ENCODE results near the gene BMPR1A. TPM values are rescaled to one million over a fixed set of nuclear protein-coding genes. Genes with fewer than 3 reads are reported as not detected.

BMPR1A gene
- total and polyA plus RNA-seq, 10 of the 15 experiments (the other 5 are each of a cell fraction or from before 2014, with no cell fraction given) = 2.3 to 22.7 (median 13.1) TPM

DNA sequence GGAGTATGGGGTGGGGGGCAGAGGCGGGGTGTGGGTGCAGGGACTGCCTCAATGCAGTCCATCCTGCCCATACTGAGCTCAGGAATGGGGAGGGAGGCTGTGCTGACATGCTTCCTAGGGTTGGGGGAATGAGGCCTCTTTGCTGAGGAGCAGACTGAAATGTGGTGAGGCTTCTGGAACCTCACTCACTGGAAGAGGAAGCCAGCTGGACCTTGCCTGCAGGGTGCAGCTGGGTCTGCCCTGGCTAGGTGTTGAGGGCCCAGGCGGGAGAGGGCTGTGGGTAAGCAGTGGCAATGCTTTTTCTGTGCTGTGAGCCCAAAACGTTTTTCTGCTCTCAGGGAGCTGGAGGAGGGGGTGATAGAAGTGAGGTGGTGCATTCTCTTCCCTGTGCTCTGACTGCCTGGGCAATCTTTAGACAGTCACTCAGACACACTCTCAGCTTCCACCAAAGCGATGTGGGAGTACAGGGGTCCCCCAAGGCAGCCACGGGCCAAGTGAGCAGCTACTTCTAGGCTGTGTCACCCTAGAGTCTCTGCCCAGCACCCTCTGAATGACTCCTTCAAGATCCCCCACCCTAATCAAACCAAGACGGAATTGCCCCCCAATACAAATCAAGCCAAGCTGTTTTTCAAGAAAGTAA is 41.1 kb upstream of the BMPR1A start (continued):
- no peak for TF ChIP-seq SPI1 (IDR thresholded peaks at IDR 0.05; ENCODE audit: borderline replicate concordance, insufficient read depth, low read depth, low read length)
- no peak for TF ChIP-seq SMC3 (IDR thresholded peaks at IDR 0.05; ENCODE audit: borderline replicate concordance, low read length)
- TF ChIP-seq ZSCAN29 (IDR thresholded peaks at IDR 0.05) = no peak
- TF ChIP-seq GABPA (IDR thresholded peaks at IDR 0.05; ENCODE audit: low read depth) = no peak

DNA sequence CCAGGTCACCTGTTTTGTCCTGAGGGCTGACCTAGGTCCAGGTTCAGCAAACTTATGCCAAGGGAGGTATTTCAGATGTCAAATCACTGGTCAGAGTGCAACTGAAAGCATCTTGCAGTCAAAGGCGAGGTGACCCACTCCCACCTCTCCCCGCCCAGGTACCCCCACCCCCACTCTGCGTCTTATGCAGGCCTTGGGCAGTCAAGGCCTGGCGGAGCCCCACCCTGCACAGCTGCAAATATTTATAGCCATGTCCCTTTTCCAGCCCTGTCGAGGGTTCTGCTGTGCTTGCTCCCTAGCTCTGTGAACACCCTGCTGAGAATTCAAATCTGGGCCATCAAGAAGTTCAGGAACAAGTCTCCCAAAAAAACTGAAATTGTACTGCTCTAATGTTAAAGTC is 40.6 kb upstream of the BMPR1A start:
- Histone ChIP-seq H3K9me3 (replicated peaks; ENCODE audit: control insufficient read depth, insufficient read depth, low read length) (no peaks in the 10 kb centered on the region), H2AFZ (ENCODE audit: control insufficient read depth, low read depth, low read length) (no peak overlapping the region), H3K36me3 (ENCODE audit: control insufficient read depth in 2 of 2, insufficient read depth in 2 of 2, low read length in 1 of 2) (no peaks in the 10 kb centered on the region), H3K4me3 (no peak overlapping the region), H3K27ac (ENCODE audit: control insufficient read depth, insufficient read depth) (no peak overlapping the region), H3K4me2 (ENCODE audit: control insufficient read depth, insufficient read depth) (no peak overlapping the region), H3K9ac (ENCODE audit: control insufficient read depth, insufficient read depth, low read length) (no peak overlapping the region), H3K79me2 (ENCODE audit: control insufficient read depth, insufficient read depth, low read length) (no peaks in the 10 kb centered on the region), H3K27me3 (replicated peaks in 1 of 2; ENCODE audit: control insufficient read depth in 2 of 2, insufficient read depth in 2 of 2, low read length in 1 of 2) (no peaks in the 10 kb centered on the region), H4K20me1 (ENCODE audit: control insufficient read depth, insufficient read depth) (no peaks in the 10 kb centered on the region), H3K4me1 (ENCODE audit: control insufficient read depth, insufficient read depth, low read length) (no peaks in the 10 kb centered on the region)
- POLR2A ChIA-PET = no interaction called here
- TF ChIP-seq, protein P1, sequence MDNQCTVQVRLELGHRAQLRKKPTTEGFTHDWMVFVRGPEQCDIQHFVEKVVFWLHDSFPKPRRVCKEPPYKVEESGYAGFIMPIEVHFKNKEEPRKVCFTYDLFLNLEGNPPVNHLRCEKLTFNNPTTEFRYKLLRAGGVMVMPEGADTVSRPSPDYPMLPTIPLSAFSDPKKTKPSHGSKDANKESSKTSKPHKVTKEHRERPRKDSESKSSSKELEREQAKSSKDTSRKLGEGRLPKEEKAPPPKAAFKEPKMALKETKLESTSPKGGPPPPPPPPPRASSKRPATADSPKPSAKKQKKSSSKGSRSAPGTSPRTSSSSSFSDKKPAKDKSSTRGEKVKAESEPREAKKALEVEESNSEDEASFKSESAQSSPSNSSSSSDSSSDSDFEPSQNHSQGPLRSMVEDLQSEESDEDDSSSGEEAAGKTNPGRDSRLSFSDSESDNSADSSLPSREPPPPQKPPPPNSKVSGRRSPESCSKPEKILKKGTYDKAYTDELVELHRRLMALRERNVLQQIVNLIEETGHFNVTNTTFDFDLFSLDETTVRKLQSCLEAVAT (IDR thresholded peaks at IDR 0.05) = no peak
- TF ChIP-seq KAT2A (conservative IDR thresholded peaks at IDR 0.05; ENCODE audit: control insufficient read depth, low read depth, low read length) (no peak), NR2C1 (IDR thresholded peaks at IDR 0.05) (no peak), TBL1XR1 (IDR thresholded peaks at IDR 0.05; ENCODE audit: low read depth, low read length) (no peak), GABPA (IDR thresholded peaks at IDR 0.05; ENCODE audit: low read depth) (no peak), POLR2A (IDR thresholded peaks at IDR 0.05; ENCODE audit: low read depth, low read length) (no peak), WRNIP1 (IDR thresholded peaks at IDR 0.05; ENCODE audit: borderline replicate concordance, low read depth, low read length) (no peak)
- TF ChIP-seq, protein P2, sequence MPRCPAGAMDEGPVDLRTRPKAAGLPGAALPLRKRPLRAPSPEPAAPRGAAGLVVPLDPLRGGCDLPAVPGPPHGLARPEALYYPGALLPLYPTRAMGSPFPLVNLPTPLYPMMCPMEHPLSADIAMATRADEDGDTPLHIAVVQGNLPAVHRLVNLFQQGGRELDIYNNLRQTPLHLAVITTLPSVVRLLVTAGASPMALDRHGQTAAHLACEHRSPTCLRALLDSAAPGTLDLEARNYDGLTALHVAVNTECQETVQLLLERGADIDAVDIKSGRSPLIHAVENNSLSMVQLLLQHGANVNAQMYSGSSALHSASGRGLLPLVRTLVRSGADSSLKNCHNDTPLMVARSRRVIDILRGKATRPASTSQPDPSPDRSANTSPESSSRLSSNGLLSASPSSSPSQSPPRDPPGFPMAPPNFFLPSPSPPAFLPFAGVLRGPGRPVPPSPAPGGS (IDR thresholded peaks at IDR 0.05; ENCODE audit: borderline replicate concordance, insufficient read depth, low read depth, low read length, poor library complexity, severe bottlenecking) = no peak
- 28% methylated on average over 5 of the region's 5 CpGs for WGBS (ENCODE audit: insufficient coverage, insufficient replicate concordance, low lambda C conversion rate, missing lambda C conversion rate)
- DNase-seq (ENCODE audit: low read depth, low spot score) (no peak), FAIRE-seq (no peak), ATAC-seq (no peak)
- intact Hi-C loops (cut with micrococcal nuclease; ENCODE audit: unreplicated experiment) (loop anchor here (10.0 kb wide), 1 partner anchor 79 kb away; no protein-coding TSS in a partner anchor), in situ Hi-C loops (cut with MboI) (no loop called here)
- CTCF ChIA-PET = interaction anchor here (1.5 kb wide), 1 partner anchor 183 kb away, joined by 7 read pairs; no protein-coding TSS in a partner anchor
- RAD21 ChIA-PET (ENCODE audit: unreplicated experiment) = interaction anchor here (1.0 kb wide), 1 partner anchor 18 kb away, joined by 3 read pairs; no protein-coding TSS in a partner anchor
- no TSS peak for BruUV-seq (replicated peaks)
- SMC1A ChIA-PET (ENCODE audit: uncharacterized antibody, unreplicated experiment) = interaction anchor here (0.6 to 2.0 kb wide), 2 partner anchors 17 to 262 kb away, joined by 3 to 7 read pairs; no protein-coding TSS in a partner anchor

All from GM12878 (cell line).